Stimulated activated CD8-positive, alpha-beta memory T cell treated with anti-CD3 and anti-CD28 coated beads, Interleukin-2, amount 100 ng/mL, for 48 hours (primary cell): Measurements from ENCODE around the gene CEACAM21.

Experiments
- DNase-seq, 2 donors: peaks; one replicate each; pipeline ENCODE4 v3.0.0-alpha.2; 2020; ENCODE audit warnings: low read depth in 2 of 2

CEACAM21 gene

DNA sequence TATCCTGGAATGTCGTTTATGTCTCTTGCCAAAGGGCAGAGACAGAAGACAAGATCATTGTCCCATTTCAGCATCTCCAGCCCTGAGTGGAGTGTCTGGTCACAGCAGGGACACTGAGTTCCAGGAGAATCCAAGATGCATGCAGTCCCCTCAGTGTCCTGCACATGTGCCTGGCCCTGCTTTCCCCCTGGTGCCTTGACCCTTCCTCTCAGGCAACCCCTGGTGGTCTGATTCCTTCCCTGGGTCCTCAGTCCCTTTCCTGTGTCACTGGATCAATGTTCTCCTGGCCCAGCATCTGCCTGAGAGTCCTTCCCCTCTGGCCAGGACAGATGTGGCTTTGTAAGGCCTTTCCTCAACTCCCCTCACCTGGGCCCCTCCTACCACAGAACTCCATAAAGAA lies 9.0 kb downstream of the CEACAM21 start:
- no peak for DNase-seq

DNA sequence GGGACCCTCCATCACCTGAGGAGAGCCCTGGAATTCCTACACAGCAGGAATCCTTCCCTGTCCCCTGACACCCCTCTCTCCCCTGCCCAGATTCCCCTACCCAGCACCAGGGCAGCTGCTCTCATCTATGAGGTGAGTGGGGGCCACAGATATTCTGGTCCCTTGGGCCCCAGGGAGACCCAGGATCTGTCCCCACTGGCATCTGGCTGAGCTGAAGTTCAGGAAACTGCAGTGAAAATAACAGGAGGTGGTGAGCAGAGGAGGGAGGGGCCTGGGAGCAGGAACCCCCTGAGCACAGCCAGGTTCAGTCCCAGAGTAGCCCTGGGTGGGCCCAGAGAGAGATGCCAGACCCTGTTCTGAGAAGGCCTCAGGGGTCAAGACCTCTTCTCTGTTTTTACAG lies 10.1 kb downstream of the CEACAM21 start:
- DNase-seq = no peak

DNA sequence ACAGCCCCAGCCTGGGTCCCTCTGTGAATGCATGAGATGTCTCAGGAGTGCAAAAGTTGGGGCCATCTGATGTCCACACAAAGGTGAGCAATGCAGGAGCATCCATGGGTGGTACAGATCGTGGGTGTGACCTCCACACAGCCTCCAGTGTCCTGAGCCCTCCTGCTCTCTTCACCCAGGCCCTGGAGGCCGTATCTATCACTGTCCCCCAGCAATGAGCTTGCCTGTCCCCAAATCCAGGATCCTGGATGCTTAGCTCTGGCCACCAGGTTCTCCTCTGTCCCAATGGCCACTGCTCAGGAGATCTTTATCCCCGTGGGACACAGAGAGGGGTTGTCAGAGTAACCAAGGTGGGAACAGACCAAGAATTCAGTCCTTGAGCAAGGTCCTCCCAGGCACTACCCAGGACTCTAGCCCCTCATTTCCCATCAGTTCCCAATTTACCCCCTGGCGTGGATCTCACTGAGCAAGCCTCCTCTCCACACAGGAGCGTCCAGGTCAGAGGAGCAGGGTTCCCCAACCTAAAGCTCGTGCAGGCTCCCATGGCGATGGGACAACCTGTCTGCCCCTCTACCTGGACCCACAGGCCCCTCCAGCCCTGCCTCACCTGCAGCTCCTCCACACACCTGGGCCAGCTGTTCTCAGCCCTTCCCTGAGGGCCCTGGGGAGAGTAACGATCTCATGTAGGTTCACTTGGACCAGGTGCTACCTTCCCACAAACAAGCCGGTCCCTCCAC lies 11.3 kb downstream of the CEACAM21 start:
- DNase-seq = no peak

DNA sequence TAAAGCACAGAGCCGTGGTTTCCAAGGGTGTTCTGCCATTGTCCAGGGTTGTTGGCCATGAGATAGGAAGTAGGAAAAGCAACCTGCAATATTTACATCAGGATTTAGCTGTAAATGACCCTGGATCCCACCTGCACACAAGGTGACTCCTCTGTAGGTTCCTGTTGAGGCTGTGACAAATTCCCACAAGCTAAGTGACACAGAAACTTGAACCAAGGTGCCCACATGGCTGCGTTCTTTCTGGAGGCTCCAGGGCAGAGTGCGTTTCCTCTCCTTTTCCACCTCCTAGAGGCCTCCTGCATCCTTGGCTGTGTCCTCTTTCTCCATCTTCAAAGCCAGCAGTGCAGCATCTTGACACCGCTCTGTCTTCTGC lies 11.9 kb downstream of the CEACAM21 start:
- DNase-seq = no peak

DNA sequence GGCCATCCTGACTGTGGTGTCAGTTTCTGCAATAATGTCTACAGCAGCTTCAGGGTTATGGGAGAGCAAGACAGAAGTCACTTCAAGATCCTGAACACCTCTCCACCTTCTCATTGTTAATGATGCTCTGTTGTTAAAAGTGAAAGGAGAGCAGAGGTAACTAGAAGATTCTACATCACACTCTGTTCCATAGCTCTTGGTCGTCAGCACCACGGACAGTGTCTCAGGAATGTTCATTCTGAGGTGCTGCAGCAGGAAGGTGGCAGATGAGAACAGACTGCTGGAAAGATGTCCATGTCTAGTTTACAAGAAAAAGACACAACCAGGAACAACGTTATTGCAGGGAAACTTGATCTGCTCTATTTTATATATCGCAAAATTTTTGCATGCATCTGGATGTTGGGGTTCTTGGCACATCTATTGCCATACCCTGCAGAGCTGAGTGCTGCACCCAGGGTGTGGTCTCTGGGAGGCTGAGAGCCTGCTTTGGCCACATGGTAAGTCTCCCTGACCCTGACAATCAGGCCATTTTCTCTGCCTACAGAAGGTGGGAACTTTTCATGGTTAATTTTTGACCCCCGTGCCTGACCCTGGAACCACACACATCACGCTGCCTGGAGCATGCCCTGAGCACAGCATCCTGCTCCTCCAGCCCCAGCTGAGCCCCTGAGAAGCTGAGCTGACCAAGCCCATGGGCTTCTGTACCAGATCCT lies 12.7 kb downstream of the CEACAM21 start:
- DNase-seq = no peak

DNA sequence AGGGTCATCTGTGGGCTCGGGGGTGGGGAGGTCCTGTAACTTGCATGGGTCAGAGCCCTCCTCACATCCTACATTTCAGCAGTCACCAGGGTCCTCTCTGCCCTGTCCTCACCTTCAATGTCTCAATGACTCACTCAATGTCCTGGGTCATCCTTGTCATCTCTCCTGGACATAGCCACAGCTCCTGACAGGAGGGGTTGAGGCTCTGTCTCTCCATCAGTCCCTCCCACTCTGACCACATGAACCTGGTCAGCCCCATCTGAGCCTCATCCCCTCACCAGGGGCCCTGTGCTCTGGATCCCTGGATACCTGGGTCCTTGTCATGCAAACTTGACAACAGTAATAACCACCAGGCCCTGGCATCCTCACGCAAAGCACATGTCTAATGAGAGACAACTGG lies 13.4 kb downstream of the CEACAM21 start:
- no peak for DNase-seq

DNA sequence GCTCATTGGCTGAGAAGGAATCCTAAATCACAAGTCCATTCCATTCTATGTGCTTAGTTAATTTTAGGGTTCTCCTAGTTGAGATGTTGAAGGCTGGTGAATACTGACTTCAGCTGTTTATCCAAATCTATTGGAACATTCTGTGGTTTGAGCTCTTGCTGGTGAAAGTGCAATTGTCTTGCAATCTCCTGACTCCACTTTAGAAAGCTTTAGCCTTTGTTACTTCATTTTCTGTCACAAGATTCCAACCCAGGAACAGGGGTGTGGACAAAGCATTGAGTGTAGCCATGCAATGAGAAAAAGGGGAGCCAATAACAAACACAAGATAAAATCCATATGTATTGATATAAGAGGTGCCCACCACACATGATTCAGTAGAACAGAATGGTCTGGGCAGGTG lies 15.0 kb downstream of the CEACAM21 start:
- no peak for DNase-seq

DNA sequence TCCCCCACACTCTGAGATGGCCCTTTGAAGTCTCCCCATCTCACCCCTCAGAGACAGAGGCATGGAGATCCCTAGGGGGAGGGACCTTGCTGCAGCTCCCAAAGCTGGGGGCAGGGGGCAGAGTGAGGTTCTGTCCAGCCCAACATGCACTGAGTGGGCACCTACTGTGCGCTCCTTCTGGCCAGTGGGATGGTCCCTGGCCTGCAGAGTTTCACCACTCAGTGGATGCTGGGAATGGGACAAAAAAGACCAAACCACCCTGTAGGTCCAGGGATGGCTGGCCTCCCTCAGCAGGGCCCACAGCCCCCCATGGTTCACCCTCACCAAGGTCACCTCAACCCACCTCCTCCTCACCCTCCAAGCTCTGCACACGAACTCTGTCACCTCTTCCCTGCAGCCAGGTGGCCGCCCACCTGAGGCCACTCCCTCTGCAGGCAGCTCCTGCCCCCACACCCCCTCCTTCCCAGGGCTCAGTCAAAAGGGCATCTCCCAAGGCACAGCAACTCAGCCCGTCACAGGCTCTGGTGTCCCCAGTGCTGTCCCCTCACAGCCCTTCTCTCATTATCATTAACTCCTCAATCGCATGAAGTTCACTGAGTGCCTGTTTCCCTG lies 16.1 kb downstream of the CEACAM21 start:
- DNase-seq = no peak

DNA sequence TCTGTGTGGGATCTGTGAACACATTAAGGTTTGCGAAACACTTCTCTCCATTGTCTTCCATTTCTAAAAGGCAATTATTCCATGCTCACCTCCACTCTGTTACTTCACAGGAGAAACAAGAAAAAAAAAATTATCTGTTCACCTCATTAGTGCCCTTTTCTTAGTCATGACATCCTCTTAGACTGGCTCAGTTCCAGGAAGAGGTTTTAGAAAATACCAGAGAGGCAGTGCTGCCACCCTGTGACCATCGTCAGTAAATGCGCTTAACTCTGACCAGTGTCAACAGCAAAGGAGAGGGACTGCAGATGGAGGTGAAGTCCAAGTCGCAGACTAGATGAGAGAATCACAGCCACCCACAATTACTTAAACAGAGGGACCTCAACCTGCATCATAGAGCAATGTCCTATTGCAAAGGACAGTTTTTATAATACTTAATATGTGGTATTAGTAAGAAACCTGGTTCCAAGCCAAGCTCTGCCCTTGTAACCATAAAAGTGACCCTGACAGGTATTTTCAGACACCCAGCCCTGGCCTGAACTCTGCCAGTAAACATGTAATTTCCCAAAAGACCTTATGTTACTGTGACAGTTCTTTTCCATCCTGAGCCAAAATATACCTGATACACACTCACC lies 19.4 kb downstream of the CEACAM21 start:
- peak; percentile 40 to 45 for DNase-seq

DNA sequence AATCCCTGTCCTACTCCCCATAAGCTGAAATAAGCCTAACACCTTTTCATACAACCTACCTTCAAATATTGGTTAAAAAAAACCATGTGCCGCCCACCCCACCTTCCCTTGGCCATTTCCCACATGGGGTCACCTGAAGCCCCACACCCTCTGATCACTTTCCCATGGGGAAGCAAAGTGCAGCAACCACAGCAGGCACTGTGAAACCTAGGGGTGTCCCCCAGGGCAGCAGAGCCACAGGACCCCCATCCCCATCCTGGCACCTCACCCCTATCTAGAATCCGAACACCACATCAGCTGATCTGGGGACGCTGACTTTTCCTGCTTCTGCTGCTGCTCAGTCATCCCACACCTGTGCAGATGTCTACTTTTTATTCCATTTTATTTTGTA lies 19.9 kb downstream of the CEACAM21 start:
- DNase-seq = no peak

DNA sequence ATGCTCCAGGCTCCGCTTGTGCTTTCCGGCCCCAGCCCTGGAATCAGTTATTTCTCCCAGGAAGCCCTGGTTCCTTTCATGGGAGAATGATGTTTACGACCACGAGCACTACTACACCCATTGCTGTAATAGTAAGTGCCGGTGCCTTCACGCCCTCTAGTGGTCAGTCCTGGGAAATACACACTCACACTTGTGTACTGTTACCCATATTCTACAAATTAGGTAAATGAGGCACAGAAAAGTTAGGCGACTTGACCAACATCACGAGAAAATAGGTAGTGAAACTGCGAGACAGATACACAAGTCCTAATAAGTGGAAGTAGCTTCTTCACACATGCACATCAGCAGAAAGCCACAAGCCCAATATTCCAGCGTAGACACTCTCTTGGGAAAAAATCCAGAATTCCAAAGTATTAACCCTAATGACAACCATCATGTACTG lies 21.7 kb downstream of the CEACAM21 start:
- peak; percentile 29 to 57 for DNase-seq

DNA sequence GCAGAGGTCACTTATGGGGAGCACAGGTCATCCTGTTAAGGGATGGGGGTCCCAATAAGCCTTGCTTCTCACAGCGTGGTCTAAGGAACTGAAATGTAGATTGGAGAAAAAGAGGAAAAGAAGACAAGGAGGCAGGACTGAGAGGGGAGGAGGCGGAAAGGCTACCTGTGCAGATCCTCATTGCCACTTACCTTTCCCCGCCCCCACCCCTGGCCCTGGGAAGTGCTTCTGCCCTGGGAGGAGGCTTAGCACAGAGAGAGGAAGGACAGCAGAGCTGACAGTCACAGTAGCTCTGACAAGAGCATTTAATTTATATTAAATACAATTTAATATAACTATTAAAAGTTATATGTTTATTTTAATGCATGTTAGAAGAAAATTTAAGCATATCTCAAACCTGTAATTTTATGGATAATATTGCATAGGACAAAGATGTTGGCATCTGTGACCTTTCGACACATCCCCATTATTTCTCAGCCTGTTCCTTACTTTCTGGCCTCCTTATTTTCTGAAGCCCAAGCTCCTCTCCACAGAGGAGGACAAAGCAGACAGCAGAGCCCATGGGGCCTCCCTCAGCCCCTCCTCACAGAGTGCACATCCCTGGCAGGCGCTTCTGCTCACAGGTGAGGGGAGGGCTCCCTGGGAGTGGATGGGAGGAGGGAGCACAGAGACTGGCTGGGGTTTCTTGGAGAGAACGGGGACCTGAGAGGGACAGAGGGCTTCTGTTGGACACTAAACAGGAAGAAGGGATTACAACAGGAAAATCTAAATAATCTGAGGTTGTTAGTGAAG lies 23.4 kb downstream of the CEACAM21 start:
- no peak for DNase-seq

DNA sequence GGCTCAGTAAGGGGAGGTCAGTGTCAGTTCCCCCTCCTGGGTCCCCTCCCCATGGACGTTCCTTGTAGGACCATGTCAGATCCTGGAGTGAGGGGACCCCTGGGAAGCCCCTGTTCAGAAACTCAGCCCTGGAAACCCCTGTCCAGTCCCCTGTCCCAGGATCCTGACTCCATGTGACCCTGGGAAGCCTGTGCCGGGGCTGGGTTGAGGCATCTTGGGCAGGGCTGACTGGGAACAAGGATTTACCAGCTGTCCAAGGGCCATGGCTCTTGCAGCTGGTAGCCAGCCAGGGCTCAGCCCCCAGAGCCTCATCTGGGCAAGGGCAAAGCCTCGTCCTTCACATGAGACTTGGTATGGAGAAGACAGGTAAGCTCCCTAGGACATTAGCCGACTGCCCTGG lies 25.8 kb downstream of the CEACAM21 start:
- no peak for DNase-seq

DNA sequence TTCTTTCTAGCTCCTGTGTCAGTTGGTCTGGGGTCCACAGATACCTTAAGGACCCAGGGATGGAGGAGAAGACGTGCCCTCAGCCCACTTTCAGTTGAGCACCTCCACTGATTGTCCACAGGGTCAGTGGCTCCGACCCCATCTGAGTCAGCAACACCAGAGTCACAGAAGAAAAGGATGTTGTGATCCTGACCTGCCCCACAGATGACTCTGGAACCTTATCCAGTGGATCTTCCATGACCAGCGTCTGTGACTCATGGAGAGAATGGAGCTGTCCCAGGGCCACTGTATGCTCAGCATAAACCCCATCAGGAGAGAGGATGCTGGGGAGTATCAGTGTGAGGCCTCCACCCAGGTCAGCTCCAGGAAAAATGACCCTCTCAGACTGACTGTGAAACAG lies 28.9 kb downstream of the CEACAM21 start:
- no peak for DNase-seq

DNA sequence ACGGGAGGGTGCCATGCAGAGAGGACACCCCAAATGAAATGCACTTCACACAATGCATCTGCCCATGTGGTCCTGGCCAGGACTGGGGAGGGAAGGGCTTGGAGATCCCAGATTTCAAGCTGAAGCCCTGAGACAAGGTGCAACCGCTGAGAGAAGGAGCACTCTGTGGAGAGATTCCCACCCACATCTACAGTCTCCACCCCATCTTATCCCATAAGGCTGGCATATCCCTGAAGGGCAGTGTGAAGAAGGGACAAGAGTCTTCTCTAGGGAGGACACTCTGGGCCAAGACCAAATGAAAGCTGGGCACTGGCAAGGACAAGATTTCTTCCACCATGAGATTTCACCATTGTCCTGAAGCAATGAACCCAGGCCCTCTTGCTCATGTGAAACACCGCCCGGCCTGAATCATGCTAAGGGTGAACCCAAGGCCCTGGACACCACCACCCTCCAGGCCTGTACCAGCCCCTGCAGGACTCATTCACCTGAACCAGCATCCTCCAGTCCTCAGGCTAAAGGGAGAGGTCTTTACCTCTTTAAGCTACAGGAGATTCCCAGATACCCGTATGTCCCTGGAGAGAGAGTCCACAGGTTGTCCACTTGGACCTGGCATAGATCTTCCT lies 30.4 kb downstream of the CEACAM21 start:
- no peak for DNase-seq

DNA sequence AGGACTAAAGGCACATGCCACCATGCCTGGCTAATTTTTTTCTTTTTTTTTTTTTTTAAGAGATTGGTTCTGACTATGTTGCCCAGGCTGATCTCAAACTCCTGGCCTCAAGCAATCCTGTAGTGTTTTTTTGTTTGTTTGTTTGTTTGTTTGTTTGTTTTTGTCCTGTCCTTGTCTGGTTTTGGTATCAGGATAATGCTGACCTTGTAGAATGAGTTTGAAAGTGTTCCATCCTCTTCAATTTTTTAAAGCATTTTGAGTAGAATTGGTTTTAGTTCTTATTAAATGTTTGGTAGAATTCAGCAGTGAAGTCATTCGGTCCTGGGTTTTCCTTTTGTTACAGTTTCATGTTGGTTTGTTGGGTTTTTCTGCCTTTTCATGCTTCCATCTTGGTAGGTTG lies 31.7 kb downstream of the CEACAM21 start:
- no peak for DNase-seq

DNA sequence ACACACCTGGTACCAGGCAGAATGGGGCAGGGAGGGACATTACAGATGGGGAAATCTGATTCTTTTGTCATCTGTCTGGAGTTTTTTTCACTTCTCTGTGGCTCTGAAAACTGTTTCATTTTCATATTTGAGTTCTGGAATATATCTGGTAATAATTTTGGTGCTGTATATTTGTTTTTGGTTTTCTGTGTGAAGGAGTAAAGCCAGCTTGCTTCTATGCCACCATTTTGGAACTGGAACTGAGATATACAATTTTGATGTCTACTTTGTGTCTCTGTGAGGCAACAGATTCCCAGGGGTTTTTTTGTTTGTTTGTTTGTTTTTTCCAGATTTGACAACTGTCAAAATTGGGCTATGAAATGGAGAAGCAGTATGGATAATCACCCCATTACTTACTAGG lies 34.8 kb downstream of the CEACAM21 start:
- DNase-seq = no peak

DNA sequence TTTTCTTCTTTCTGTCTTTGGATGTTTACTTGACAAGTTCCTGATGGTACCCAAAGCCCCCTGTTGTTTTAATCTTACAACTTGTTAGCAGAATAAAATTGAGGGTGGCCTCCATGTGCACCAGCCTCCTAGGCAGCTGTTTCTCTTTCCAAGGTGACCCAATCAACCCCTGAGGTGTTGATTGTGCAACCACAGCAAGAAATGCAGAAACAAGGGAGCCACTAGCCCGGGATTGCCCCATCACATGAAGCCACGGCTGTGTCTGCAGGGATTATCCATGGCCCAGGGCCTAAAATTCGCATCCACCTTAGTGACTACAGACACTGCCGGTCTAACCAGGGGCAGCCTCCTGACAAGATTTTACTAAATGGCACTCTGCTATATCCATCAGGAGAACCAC lies 36.5 kb downstream of the CEACAM21 start:
- no peak for DNase-seq

DNA sequence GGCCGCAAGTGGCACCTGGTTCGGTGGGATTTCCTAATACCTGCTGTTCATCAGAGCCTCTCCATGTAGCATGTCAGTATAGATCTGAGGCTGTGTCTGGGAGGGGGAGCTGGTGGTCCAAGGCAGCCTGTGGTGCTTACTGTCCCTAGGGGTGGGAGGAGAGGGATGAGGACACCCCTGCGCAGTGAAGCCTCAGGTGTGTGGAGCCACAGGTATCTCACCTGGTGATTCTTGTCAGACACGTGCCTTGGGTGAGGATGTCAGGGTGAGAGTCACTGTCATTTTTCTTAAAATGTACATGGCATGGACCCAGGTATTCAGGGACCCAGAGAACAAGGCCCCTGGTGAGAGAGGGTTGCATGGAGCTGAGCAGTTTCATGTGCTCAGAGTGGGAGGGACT lies 39.2 kb downstream of the CEACAM21 start:
- DNase-seq = no peak

DNA sequence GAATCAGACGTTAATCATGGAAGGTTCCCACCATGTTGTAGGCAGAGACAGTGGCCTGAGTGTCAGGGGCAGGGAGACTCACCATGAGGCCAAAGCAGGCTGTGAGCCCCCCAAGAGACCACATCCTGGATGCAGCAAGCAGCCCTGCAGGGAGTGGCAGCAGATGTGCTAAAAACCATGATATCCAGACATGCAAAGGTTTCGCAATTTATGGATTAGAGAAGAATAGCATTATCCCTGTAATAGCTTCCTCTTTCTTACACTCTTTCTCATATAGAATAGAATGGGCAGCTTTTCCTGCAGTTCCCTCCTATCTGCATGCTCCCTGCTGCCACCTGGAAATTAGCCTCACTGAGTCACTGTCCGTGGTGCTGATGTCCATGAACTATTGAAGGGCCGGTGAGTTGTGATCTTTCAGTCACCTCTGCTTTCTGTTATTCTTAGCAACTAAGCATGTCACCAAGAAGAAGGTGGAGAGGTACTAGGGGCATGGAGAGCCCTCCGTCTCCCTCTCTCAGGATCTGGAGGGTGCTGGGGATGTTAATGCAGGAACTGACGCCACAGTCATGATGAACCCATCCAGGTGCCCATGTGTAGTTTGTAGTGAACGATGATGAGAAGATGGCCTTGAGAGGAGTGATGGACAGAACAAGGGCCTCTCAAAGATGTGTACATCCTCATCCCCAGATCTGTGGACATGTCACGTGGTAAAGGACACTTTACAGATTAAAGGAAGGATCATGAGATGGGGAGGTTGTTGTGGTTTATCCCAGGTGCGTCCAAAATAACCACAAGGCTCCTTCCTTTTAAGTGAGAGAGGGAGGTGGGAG lies 41.0 kb downstream of the CEACAM21 start:
- DNase-seq = no peak
